Measurements from ENCODE around the gene FOXI3. TPM values are rescaled to one million over a fixed set of nuclear protein-coding genes. Genes with fewer than 3 reads are reported as not detected.

FOXI3 gene
- total RNA-seq, 1 donor from 2014 or later, result 0.12 TPM

GRCh38 chr2:88483200-88483599 lies 30.7 kb upstream of the FOXI3 start:
- H3K9me3 Mint-ChIP-seq, result no peaks in the 10 kb centered on the region
- no peaks in the 10 kb centered on the region for H3K4me1 Mint-ChIP-seq
- no peak for DNase-seq (ENCODE audit: low read depth, low spot score)
- H3K27me3 Mint-ChIP-seq (ENCODE audit: low read depth), result no peaks in the 10 kb centered on the region
- TF ChIP-seq, protein P1, sequence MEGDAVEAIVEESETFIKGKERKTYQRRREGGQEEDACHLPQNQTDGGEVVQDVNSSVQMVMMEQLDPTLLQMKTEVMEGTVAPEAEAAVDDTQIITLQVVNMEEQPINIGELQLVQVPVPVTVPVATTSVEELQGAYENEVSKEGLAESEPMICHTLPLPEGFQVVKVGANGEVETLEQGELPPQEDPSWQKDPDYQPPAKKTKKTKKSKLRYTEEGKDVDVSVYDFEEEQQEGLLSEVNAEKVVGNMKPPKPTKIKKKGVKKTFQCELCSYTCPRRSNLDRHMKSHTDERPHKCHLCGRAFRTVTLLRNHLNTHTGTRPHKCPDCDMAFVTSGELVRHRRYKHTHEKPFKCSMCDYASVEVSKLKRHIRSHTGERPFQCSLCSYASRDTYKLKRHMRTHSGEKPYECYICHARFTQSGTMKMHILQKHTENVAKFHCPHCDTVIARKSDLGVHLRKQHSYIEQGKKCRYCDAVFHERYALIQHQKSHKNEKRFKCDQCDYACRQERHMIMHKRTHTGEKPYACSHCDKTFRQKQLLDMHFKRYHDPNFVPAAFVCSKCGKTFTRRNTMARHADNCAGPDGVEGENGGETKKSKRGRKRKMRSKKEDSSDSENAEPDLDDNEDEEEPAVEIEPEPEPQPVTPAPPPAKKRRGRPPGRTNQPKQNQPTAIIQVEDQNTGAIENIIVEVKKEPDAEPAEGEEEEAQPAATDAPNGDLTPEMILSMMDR (conservative IDR thresholded peaks at IDR 0.05), result no peak
- H3K27ac Mint-ChIP-seq (ENCODE audit: unreplicated experiment), result no peak overlapping the region
- H3K4me3 Mint-ChIP-seq, result no peak overlapping the region
- no peaks in the 10 kb centered on the region for H3K36me3 Mint-ChIP-seq (ENCODE audit: low read depth)

GRCh38 chr2:88481691-88482336 lies 29.3 kb upstream of the FOXI3 start:
- Mint-ChIP-seq H3K36me3 (ENCODE audit: low read depth) (no peaks in the 10 kb centered on the region), H3K4me1 (no peaks in the 10 kb centered on the region), H3K27me3 (ENCODE audit: low read depth) (peaks cover 2% of the 10 kb centered on the region), H3K9me3 (no peaks in the 10 kb centered on the region), H3K27ac (ENCODE audit: unreplicated experiment) (no peak overlapping the region), H3K4me3 (no peak overlapping the region)
- TF ChIP-seq, protein P1 (conservative IDR thresholded peaks at IDR 0.05), result no peak
- DNase-seq (ENCODE audit: low read depth, low spot score), result no peak

- peaks cover 4% of the 10 kb centered on the region for H3K9me3 Mint-ChIP-seq
- H3K4me3 Mint-ChIP-seq, result no peak overlapping the region
- H3K27me3 Mint-ChIP-seq (ENCODE audit: low read depth), result peaks cover 5% of the 10 kb centered on the region
These were observed 20.3 kb upstream of the FOXI3 start for GRCh38 chr2:88472811-88473210.

GRCh38 chr2:88471083-88471942 lies 18.8 kb upstream of the FOXI3 start:
- no peak overlapping the region for H3K27ac Mint-ChIP-seq (ENCODE audit: unreplicated experiment)

More at GRCh38 chr2:88472811-88473210, 20.3 kb upstream of the FOXI3 start:
- H3K27ac Mint-ChIP-seq (ENCODE audit: unreplicated experiment), result no peak overlapping the region
- H3K4me1 Mint-ChIP-seq, result peaks cover 6% of the 10 kb centered on the region
- no peak for DNase-seq (ENCODE audit: low read depth, low spot score)
- H3K36me3 Mint-ChIP-seq (ENCODE audit: low read depth), result no peaks in the 10 kb centered on the region
- TF ChIP-seq, protein P1 (conservative IDR thresholded peaks at IDR 0.05), result no peak

More at GRCh38 chr2:88471083-88471942, 18.8 kb upstream of the FOXI3 start:
- Mint-ChIP-seq H3K36me3 (ENCODE audit: low read depth) (no peaks in the 10 kb centered on the region), H3K27me3 (ENCODE audit: low read depth) (peaks cover 5% of the 10 kb centered on the region), H3K9me3 (peaks cover 4% of the 10 kb centered on the region), H3K4me1 (peaks cover 6% of the 10 kb centered on the region), H3K4me3 (no peak overlapping the region)
- DNase-seq (ENCODE audit: low read depth, low spot score), result no peak
- TF ChIP-seq, protein P1 (conservative IDR thresholded peaks at IDR 0.05), result no peak
